Stimulated activated CD4-positive, alpha-beta T cell treated with anti-CD3 and anti-CD28 coated beads, Interleukin-4, amount 100 ng/mL, for 24 hours (primary cell): Measurements from ENCODE around the gene TRMT61A.
"Not testable (repeated sequence)": the region's sequence is repeated elsewhere in the genome, so short reads cannot be mapped to it uniquely, and the experiment has no call there.

ENCODE experiments used
- DNase-seq: peaks from one replicate; pipeline ENCODE4 v3.0.0-alpha.2; 2020

Gene TRMT61A

DNA sequence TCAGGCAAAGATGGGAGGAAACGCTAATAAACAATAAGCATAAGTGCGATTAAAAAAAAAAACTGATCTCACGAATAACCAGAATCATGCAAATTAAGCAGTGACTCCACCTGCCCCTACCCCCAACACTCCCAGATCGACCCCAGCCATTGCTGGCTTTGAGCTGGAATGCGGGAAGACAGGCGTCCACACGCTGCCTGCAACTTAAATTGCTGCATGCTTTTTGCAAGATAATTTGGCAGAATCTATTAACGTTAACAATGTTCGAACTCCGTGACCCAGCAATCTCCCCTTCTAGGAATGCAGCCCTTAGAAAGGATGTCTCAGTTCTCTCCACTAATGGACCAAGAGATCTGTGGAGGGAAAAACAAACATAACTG lies 5.4 kb upstream of the TRMT61A start:
- DNase-seq, result no peak

DNA sequence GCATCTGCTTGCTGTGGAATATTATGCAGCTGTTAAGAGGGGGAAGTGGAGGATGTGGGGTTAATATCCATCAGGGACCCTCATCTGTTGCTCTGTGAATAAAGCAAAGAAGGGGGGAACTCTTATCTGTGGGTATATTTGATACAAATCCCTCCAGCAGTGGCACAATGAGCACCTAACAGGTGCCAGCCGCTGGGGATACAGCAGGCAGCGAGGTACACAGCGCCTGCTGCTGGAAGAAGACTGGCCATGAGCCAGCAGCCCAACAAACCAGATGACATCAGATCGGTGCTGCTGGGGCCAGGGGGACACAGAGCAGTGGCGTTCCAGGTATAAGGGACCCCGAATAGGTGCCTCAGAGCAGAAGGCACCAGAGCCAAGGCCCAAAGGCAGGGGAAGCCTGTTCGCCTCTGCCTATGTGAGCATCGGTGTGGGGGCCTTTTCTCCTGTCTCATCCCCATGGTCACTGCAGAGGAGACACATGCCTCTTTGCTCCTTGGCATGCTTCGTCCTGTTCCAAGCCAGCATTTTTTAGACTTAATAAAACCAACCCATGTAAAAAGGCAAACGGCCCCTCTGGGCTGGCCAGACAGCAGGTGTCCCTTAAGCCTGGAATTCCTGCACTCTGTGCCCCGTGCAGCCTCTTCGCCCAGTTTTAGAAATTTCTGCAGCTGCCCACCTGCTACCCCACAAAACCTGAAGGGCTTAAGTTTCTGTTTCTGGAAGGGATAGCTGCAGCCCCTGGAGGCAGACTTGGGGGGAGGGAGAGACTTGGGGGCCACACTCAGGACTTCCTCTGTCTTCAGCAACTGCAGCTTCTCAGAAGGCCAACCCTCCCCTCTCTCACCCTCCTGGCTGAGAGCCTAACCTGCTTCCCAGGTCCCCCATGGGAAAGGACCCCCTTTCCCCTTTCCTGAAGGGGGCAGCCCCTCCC lies 4.7 kb upstream of the TRMT61A start:
- no peak for DNase-seq

DNA sequence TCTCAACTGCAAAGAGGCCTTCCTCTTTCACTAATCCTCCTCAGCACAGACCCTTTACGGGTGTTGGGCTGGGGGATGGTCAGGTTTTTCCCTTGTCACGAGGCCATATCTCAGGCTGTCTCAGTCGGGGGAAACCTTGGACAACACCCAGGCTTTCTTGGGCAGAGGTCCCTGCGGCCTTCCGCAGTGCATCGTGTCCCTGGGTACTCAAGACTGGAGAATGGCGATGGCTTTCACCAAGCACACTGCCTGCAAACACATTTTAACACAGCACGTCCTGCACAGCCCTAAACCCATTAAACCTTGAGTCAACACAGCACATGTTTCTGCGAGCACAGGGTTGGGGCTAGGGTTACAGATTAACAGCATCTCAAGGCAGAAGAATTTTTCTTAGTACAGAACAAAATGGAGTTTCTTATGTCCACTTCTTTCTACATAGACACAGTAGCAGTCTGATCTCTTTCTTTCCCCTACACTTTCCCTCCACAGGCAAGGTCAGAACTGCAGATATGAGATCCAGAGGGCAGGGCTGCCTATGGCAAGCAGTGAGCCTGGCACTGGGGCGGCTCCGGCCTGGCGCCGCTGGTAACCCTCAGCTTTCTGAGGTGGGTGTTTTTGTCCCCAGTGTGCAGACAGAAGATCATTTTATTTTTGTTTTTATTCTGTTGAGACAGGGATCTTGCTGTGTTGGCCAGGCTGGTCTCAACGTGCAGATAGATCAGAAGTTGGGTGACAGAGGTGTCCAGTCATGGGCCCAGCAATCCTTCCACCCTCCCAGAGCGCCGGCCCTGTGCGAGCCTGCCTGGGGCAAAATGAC lies 3.4 kb upstream of the TRMT61A start:
- not testable (repeated sequence) for DNase-seq

DNA sequence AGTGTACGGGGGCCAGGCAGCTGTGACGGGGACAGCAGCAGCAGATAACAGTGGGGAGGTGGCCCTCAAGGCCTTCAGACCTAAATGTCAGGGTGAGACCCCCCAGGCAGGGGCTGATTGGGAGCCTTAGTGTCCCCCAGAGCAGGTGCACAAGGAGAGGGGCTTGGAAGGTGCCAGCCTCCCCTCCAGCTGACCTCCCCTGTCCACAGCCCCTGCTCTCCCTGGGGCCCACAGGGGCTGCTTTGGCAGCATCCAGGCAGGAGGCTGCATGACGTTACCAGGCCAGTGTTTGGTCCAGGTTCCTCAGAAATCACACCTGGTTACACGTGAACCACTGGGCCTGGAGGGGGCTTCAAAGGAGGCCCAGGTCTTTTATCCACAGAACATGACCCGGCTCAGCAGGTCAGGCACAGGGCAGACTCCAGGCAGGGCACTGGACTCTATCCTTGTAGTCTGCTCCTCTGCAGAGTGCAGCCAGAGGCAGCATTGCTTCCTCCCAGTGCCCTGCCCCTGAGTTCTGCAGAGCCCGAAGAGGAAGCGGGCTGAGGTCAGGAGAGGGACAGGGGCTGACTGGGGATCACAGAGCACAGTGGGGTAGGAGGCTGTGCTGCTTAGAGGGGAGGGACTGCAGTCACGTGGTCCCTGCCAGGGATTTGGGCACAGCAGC lies 2.6 kb upstream of the TRMT61A start:
- DNase-seq, result no peak

DNA sequence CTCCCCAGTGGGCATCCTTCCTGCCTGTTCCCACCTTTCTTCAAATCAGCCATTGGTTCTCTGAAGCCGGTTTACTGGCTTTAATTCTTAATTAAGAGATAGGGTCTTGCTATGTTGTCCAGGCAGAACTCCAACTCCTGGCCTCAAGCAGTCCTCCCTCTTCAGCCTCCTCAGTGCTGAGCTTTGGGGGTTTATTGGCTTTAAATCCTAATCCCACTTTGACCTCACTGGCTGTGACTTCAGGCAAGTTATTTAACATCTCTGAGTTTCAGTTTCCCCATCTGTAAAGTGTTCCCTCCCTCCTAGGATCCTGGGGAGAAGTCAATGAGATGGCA lies 2.1 kb upstream of the TRMT61A start:
- no peak for DNase-seq

DNA sequence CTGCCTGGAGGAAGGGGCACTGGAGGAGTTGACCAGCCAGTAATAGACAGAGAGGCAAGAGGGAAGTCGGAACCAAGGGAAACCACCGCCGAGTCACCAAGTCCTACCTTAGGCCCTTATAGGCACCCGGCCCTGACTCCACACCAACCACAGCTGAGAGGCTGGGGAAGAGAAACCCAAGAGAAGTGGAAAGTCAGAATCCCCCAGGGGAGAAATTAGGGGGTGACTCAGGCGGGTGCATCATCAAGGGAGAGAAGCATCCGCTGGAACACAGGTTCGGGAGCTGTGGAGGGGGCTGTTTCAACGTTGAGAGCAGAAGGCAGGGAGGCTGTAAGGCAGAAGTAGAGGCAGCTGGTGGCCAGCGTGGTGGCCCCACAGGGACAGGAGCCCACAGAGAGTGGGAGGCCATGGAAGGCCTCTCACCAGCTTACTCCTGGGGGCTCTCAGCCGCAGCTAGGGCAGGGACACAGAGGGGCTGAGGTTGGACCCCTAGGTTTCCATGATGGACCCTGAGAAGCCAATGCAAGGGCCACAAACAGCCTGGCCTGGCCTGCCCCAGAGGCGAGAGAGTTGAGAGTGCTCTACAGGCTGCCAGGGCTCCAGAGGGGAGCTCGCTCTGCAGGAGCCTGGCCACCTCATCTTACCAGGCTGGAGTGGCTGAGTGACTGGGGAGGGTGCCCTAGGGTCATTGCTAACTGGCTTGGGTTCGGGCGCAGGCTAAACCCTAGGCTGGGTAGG lies 1.4 kb upstream of the TRMT61A start:
- DNase-seq, result peak; percentile 40

DNA sequence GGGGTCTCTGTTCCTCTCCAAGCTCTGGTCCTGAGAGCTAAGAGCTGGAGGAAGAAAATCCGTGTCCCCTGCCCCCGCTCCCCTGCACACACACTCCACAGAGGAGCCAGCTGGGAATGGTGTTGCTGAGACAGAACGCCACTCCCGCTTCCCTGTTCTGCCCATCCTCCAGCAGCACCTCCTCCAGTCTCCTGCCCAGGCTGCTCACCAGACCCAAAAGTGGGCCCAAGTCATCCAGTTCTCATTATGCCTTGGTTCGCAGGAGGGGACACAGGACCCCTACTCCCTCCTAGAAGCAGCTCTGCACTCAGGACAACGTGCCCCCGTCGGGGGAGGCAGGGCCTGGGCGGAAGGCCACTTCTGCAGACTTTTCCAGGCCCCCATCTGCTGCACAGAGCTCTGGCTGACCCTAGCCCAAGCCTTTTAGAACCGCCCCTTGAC lies 830 bp upstream of the TRMT61A start:
- no peak for DNase-seq

DNA sequence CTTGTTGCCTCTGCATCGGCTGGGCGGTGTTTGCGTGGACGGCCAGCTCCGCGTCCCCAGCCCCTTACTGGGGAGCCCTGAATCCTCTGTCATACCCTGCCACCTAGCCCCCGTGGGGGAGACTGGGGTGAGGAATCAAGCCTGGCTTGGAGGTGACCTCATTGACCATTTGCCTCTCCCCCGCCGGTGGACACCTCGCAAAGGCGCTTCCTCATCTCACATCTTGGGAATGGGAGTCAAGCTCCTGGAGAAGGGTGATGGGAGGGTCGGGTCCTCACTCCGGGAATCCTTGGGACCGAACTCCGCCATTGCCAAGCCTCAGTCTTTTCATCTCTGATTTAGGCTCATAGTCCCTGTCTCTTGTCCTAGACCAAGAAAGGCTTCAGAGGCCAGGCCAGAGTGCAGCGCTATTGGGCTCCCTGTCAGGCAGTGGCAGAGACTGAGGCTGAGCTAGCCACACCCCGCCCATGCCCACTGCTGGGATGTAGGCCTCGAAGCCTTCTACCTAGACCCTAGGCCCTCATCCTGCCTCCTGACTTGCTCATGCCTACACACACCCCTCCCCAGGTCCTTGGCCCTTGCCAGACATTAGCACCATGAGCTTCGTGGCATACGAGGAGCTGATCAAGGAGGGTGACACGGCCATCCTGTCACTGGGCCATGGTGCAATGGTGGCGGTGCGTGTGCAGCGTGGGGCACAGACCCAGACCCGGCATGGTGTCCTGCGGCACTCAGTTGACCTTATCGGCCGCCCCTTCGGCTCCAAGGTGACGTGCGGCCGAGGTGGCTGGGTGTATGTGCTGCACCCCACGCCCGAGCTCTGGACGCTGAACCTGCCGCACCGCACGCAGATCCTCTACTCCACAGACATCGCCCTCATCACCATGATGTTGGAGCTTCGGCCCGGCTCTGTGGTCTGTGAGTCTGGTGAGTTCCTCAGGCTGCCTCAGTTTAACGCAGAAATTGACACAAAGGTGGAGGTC lies 678 bp downstream of the TRMT61A start:
- DNase-seq, result no peak

DNA sequence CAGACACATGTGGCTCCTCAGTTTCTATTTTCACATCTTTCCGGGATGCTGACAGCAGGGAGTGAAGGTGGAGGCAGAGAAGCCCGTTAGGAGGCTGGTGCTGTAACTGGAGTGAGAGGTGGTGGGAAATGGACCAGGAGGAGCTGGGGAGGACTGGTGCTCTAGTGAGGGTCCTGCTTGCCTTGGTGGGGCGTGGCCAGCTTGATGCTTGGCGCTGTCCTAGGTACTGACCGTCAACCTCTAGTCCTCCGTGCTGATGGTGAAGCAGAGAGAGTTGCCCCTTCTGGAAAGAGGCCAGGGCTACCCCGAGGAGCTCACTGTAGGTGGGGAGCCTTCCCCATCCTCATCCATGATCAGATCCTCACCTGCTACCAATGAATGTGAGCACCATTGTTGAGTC lies 1.4 kb downstream of the TRMT61A start:
- DNase-seq, result no peak

DNA sequence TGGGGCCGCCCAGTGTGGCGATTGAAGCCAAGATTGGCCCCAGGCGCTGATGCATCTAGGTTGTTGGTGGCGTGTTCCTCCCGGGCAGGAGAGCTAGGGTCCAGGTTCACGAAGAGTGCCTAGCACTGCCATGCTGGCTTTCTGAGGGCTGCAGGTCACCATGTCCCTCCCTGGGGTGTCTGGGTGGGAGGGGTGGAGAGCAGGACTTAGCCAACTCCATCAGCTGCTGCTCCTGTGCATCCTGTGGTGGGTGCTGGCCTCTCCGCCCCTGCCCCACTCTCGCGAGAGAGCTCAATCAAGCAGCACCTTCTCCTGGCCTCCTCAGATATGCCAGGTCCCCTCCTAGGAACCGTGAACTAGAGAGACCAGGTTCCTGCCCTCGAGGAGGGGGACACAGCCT lies 1.8 kb downstream of the TRMT61A start:
- DNase-seq, result no peak

DNA sequence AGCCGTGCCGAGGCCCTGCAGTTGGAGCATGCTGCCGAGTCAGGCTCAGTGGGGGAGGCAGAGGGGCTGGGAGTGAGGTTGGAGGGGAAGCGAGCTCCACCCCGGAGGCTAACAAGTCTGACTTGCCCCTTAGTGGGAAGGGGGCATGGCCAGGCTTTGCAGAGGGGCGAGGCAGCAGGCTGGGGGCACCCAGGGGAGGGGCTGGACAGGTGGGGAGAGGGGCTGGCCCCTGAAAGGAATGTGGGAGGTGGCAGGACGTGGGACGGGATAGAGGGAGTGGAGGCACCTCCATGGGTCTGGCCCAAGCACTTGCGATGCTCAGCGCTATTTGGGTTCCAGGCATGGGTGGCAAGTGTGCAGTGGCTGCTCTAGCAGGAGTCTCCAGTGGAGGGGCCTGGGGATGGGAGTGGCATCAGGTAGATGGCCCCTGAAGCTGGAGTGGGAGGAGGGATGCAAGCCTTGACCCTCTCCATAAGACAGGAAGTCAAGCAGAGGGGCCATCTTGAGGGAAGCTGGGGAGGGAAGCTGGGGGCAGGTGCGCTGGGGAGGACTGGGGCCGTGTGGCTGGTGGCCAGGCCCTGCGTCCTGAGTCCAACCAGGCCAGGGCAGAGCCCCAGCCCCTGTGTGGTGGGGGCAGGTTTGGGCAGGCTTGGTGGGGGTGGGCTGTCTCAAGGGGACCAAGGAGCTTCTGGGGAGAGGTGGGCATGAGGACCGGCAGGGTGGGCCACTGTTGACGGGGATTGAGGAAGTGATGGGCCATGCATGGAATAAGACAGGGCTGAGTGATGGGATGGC lies 2.6 kb downstream of the TRMT61A start:
- DNase-seq, result no peak

DNA sequence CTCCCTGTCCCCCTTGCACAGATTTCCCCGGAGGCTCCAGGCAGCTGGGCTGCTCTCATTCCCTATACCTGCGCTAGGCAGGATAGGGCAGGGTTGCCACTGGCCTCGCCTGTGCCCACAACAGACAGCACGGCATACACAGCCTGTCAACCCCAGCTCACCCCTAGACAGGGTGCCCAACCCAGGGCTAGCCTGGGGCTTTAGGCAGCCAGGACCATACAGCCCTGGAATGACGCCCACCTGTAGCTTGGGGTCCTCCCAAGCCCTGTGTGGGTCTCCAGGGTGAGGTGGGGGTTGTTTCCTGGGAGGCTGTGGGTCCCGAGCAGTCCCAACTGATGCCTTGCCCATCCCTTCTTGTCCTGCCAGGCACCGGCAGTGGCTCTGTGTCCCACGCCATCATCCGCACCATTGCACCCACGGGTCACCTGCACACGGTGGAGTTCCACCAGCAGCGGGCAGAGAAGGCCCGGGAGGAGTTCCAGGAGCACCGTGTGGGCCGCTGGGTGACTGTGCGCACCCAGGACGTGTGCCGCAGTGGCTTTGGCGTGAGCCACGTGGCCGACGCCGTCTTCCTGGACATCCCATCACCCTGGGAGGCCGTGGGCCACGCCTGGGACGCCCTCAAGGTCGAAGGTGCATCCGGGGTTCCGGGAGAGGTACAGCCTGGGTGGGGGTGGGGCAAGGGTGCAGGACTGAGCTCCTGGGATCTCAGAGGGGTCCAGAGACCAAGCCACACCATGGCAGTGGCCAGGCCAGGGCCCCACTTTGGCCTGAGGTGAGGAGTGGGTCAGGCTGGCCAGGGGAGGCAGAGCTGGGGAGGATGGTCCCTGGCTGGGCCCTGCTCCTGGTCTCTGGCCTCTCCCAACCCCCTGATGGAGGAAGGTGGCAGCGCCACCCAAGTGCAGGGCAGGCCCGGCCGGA lies 3.5 kb downstream of the TRMT61A start:
- DNase-seq, result no peak

DNA sequence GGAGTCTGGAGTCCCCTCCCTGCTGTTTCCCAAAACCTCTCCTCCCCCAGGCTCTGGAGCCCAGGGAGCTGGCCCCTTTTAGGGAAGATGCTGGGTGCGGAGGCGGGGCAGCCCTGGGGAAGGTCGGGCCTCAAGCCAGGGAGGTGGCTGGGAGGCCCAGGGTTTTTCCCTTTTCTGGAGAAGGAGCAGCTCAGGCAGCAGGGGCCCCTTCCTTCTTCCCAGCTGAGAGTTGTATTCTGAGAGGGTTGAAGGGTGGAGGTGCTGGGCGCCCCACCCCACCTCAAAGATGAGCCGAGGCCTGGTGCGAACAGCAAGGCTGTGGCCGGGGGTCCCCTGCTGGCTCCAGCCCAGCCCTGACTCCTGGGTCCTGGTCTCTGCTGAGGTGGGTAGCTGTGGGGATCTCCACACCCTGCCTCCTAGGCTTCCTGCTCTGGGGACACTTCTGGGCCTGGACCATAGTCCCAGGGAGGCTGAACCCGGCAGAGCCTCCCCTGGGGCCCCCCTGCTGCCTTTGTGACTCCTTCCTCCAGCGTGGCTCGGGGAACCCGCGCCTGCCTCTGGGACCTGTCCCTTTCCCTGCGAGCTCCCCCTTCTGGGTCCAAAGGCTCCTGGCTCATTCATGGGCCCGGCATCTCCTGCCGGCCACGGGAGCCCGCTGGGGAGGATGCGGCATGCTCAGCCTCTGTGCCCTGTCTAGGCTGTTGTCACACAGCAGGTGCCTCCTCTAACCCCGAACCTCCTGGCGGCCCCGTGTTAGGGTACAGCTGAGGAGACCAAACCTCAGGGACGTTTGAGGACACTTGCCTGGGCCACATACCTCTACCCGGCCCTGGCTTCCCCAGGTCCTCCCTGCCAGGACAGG lies 4.4 kb downstream of the TRMT61A start:
- DNase-seq, result no peak

DNA sequence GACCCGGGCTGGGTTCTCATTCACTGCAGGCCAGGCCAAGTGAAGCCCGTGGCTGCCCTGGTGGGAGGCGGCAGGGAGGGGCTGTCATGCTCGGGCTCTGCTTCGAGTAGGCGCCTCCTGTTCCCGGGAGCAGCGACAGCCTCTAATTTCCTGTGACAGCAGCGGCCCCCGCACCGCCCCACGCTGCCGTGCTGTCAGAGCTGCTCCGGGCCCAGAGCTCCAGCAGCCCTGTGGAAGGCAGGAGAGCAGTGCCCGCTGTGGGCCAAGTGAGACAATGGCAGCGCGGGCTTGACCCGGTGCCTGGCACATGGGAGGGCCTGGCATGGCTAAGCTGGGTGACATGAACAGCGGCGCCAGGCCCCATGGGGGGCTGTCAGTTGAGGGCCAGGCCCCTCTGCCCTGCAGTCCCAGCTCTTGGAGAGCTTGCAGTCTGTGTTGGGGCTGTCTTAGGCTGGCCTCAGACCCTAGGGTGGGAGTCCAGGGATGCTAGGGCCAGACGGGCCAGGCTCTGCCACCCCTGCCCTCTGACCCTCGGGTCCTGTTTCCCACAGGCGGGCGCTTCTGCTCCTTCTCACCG lies 5.1 kb downstream of the TRMT61A start:
- DNase-seq, result no peak

DNA sequence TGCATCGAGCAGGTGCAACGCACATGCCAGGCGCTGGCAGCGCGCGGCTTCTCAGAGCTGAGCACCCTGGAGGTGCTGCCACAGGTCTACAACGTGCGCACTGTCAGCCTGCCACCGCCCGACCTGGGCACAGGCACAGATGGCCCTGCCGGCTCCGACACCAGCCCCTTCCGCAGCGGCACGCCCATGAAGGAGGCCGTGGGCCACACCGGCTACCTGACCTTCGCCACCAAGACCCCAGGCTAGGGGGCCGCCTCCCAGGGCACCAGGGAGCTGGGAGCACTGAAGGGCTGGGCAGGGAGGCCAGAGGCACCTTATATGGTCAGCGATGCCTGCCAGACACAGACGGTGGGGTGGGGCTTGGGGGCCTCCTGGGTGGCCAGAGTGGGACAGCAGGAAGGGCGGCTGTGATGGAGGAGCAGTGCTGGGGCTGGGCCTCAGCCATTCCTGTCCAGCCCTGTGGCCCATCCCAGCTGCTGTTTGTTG lies 5.6 kb downstream of the TRMT61A start:
- no peak for DNase-seq

DNA sequence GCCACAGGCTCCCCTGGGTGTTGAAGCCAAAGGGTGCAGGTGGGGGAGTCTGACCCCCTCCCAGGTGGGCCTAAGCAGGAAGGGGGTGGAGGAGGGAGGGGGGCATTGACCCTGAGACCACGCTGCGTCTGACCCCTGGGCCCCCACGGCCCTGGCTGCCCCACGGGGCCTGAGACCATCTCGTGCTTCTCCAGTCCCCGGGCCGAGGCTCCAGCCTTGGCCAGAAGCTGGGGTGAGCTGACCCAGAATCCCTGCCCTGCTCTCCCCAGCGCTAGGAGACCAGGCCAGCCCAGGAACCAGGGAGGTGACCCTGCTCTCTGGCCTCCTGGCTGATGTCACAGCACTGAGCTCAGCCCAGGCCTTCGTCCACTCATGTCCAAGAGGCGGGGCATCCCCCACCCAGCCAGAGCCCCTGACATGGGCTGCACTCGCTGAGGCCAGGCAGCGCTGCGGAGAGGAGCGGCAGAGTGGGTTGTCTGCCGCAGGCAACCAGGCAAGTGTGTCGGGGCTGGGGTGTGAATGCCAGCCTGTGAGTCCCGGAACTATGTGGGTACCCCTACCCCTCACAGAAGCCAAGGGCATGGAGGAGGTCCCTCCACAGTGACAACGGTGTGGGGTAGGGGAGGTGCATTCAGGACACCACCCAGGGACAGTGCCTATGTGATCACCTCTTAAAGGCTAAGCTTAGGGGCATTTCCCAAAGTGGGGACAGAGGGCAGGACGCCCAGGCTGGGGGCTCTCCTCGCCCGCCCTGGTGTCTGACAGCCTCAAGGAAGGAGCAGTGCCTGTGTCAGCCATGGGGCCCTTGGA lies 6.3 kb downstream of the TRMT61A start:
- no peak for DNase-seq
